HFF-Myc (cell line): ENCODE results near the gene STN1.

ENCODE experiments used
- DNase-seq: peaks from one replicate; pipeline ENCODE4 v3.0.0-alpha.2; 2011; ENCODE audit warnings: low read depth; ENCODE audit errors: extremely low read depth
- H3K4me3 ChIP-seq: replicated peaks from 2 replicates; pipeline ENCODE4 v1.5.1; 2011; ENCODE audit warnings: low read depth, mild to moderate bottlenecking, control low read depth, low read length
- TF ChIP-seq, protein P1 (sequence below): IDR thresholded peaks from 2 replicates; pipeline ENCODE4 v1.5.1; 2012; ENCODE audit warnings: mild to moderate bottlenecking, low read depth, low read length, control low read depth; ENCODE audit errors: missing control alignments

The STN1 gene

DNA sequence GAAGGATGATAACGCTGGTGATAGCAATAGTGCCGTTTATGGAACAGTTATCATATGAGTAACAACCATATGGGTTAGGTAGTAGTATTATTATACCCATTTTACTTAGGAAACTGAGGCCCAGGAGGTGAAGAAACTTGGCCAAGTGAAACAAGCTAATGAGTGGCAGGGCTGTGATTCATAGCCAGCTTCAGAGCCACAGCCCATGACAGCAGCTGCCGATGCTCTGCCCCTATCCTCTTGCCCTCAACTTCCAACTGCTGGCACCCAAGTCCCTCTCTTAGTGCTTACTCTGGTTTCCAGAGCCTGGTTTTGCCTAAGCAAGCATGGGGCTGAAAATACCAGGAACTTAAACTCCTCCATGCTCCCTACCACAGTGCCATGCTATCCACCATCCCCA lies 74.9 kb downstream of the STN1 start:
- TF ChIP-seq, protein P1, sequence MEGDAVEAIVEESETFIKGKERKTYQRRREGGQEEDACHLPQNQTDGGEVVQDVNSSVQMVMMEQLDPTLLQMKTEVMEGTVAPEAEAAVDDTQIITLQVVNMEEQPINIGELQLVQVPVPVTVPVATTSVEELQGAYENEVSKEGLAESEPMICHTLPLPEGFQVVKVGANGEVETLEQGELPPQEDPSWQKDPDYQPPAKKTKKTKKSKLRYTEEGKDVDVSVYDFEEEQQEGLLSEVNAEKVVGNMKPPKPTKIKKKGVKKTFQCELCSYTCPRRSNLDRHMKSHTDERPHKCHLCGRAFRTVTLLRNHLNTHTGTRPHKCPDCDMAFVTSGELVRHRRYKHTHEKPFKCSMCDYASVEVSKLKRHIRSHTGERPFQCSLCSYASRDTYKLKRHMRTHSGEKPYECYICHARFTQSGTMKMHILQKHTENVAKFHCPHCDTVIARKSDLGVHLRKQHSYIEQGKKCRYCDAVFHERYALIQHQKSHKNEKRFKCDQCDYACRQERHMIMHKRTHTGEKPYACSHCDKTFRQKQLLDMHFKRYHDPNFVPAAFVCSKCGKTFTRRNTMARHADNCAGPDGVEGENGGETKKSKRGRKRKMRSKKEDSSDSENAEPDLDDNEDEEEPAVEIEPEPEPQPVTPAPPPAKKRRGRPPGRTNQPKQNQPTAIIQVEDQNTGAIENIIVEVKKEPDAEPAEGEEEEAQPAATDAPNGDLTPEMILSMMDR, result no peak
- no peak overlapping the region for H3K4me3 ChIP-seq
- DNase-seq, result no peak

DNA sequence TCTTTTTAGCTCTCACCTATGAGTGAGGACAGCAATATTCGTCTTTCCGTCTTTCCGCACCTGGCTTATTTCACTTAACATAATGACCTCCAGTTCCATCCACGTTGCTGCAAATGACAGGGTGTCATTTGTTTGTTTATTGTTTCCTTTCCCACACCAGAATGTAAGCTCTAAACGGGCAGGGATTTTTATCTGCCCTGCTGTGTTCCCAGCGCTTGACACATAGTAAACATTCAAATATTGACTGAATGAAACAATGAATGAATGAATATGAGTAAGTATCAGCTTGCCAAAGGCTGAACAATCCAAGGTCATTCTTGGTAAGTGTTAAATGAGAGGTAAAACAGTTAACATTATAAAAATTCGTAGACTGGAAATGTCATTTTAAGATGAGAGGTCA lies 75.4 kb downstream of the STN1 start:
- TF ChIP-seq, protein P1, result no peak
- no peak for DNase-seq
- H3K4me3 ChIP-seq, result no peak overlapping the region

DNA sequence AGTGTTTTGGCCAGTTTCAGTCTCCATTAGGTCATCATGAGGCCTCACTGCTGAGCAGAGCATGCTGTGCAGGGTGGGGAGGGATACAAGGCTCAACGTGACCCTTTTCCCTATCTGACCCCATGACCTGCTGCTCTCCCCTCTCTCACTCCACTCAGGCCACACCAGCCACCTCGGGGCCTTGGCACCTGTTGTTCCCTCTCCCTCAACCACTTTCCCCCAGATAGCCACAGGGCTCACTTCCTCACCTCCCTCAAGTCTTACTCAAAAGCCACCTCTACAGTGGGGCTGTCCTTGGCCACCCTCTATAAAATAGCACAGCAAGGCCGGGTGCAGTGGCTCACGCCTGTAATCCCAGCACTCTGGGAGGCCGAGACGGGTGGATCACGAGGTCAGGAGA lies 76.5 kb downstream of the STN1 start:
- H3K4me3 ChIP-seq, result no peak overlapping the region
- TF ChIP-seq, protein P1, result no peak
- DNase-seq, result no peak

DNA sequence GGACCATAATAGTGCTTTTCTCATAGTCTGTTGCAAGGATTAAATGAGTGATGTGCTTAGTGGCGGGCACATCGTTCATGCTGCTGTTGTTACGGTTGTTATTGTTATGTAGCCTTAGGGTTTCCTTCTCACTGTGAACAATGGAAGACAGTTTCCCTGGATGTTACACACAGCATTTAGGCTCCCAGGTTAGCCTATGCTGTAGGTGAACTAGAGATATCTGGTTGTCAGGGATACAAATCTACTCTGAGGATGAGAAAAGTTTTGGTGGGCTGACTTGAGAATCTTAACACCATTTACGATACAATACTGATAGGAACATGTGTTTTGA lies 77.3 kb downstream of the STN1 start:
- DNase-seq, result no peak
- TF ChIP-seq, protein P1, result no peak
- no peak overlapping the region for H3K4me3 ChIP-seq

DNA sequence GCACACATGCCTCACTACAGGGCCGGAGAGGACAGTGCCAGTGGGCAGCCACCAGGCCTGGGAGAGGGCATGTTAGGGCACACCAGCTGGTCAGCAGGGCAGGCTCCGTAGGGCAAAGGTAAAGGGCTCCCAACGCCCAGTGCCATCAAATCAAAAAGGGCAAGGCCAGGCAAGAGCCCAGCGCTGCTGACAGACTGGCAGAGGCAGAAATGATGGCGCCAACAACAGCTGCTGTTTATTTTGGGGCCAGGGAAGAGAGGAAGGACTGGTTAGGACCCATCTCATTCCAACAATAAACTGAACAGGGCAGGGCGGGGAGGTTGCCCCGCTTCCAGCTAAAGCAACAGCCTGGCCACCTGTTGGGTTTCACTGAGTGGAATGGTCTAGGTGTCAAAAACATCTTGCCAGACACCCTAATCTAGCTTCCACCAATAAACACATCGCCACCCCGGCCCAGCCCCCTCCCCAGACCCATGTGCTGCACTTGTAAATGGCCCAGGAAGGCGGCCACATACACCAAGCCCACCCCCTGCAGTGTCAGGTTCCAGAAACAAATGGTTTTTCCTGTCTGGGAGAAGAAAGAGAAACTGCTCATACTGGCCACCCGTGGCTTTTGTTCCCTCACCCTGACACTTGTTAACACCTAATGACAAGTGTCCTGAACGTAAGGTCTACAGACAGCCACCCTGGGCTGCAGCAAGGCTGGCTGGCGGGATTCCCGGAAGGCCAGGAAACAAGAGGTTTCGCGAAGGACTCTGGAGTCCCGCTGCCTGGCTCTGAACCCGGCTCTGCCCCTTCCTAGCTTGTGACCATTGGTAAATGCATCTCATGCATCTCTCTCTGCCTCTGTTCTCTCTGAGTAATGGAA lies 77.9 kb downstream of the STN1 start:
- DNase-seq, result no peak
- H3K4me3 ChIP-seq, result no peak overlapping the region

DNA sequence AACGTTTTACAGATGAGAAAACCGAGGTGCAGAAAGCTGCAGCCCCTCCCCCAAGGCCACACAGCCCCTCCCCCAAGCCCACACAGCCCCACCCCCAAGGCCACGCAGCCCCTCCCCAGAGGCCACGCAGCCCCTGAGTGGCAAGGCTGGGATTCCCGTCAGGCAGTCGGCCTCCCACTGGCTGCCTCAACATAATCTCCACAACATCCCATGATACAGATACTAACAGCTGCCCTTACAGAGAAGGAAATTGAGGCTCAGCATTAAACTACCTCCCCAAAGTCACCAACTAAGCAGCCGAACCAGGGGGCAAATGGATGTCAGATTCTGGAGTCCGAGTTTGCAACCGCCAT lies 78.5 kb downstream of the STN1 start:
- TF ChIP-seq, protein P1, result no peak
- no peak for DNase-seq
- H3K4me3 ChIP-seq, result no peak overlapping the region

More for the DNA sequence above, 77.9 kb downstream of the STN1 start:
- TF ChIP-seq, protein P1, result no peak

DNA sequence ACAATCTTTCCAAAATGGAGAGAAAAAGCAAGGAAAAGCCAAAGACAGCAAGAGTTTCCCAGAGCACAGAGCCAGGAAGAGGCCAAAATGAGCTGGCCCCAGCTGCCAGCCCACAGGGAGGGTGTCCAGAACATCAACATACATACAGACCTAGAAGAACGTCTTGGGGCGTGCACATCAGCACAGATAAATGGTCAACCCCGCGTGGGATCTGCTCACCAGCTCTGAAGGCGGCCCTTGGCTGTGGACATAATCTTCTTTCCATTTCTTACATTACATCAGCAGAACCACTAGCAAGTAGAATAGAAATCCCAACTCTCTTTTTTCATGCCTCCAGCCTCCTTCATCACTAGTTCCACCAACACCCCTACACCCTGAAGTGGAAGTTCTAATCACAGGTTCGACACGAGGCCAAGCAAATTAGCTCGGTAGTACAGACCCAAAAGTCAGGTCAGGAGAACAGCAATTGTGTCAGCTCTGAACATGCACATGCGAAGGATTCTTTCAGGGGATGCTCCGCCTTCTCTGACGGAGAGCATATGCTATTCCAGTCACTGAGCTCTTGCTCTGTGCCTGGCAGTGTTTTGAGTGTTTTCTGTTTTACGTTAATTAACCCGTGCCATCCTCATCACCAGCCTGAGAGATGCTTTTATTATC lies 79.0 kb downstream of the STN1 start:
- TF ChIP-seq, protein P1, result no peak
- no peak overlapping the region for H3K4me3 ChIP-seq
- DNase-seq, result no peak
